Transverse colon (tissue), 4 donors: ENCODE results near the gene CRYM. TPM values are rescaled to one million over a fixed set of nuclear protein-coding genes. Genes with fewer than 3 reads are reported as not detected.

Experiments
- DNase-seq: peaks from one replicate; pipeline ENCODE4 v3.0.0-alpha.2; 2019
- H3K27ac ChIP-seq, 4 donors: fragments of 200-600 bp; sonication (generic); 2 replicates each; pipeline ENCODE4 v1.5.1; 2016 to 2018; ENCODE audit warnings: inconsistent platforms in 4 of 4
- H3K27me3 ChIP-seq: fragments of 200-600 bp; sonication (generic); 2 replicates; pipeline ENCODE4 v1.5.1; 2017; ENCODE audit warnings: inconsistent platforms
- H3K36me3 ChIP-seq, 4 donors: fragments of 200-600 bp; sonication (generic); 2 replicates each; pipeline ENCODE4 v1.5.1; 2017 to 2019; ENCODE audit warnings: inconsistent platforms in 4 of 4
- H3K4me1 ChIP-seq, 4 donors: fragments of 200-600 bp; sonication (generic); 2 replicates each; pipeline ENCODE4 v1.5.1; 2017 to 2020; ENCODE audit warnings: inconsistent platforms in 4 of 4
- H3K4me3 ChIP-seq, 4 donors: fragments of 200-600 bp; sonication (generic); 1 replicate in 1 of 4; 2 replicates in 3 of 4; pipeline versions ENCODE4 v1.5.1 to v1.6.1; 2017 to 2019; ENCODE audit warnings: inconsistent platforms in 4 of 4
- H3K9me3 ChIP-seq, 2 donors: fragments of 200-600 bp; sonication (generic); 2 replicates each; pipeline ENCODE4 v1.5.1; 2017 to 2019; ENCODE audit warnings: inconsistent platforms in 2 of 2
- CTCF ChIP-seq, 5 experiments: fragments of 200-600 bp in 3 of 5; fragments of 450-650 bp in 2 of 5; sonication (generic) in 3 of 5; IDR thresholded peaks; 1 replicate in 2 of 5; 2 replicates in 3 of 5; pipeline ENCODE4 v1.5.1; 2016 to 2017; ENCODE audit warnings: antibody characterized with exemption in 5 of 5, inconsistent platforms in 3 of 5, mild to moderate bottlenecking in 2 of 5, moderate library complexity in 1 of 5
- EP300 ChIP-seq: sonication (generic); formaldehyde crosslinking; IDR thresholded peaks from one replicate; pipeline ENCODE4 v1.6.1; 2017; ENCODE audit warnings: antibody characterized with exemption, low read depth
- POLR2A ChIP-seq: fragments of 450-650 bp; IDR thresholded peaks from one replicate; pipeline ENCODE4 v1.6.1; 2016; ENCODE audit warnings: antibody characterized with exemption, mild to moderate bottlenecking, moderate library complexity
- POLR2AphosphoS5 ChIP-seq, 3 donors: sonication (generic); formaldehyde crosslinking; IDR thresholded peaks; one replicate each; pipeline ENCODE4 v1.6.1; 2016; ENCODE audit warnings: antibody characterized with exemption in 3 of 3
- WGBS, 2 donors: methylation state at CpG; one replicate each; pipeline ENCODE4 v1.1.5; 2018; ENCODE audit warnings: low coverage in 1 of 2; 5-methylcytosine and 5-hydroxymethylcytosine counted together
- in situ Hi-C, 4 donors: fragments of 200-750 bp; cut with MboI; loops; one replicate each; pipeline versions ENCODE4 v1.15.0 to v1.15.1; 2017; ENCODE audit warnings: low sequenced_read_pairs in 3 of 4, low pct_ligation_motif_present in 1 of 4, low pct_unique_long_range_greater_than_20kb in 1 of 4
- intact Hi-C: fragments of 100-400 bp; cut with DNase I; formaldehyde crosslinking; loops from one replicate; pipeline ENCODE4 v1.15.1; 2023; ENCODE audit warnings: low total_unique reads
- total RNA-seq, 4 donors: library from RNA; depleted of rRNA; stranded (reverse); fragments of >200 nt; gene quantifications; one replicate each; pipeline ENCODE4 v1.1.0, GENCODE V29; 2016

CRYM gene
- total RNA-seq, 4 donors from 2014 or later: 5.6 to 23.1 (median 18.3) TPM; not detected in 1

- no peak overlapping the region for H3K4me3 ChIP-seq
- H3K27me3 ChIP-seq: no peaks in the 10 kb centered on the region
- H3K9me3 ChIP-seq: no peaks in the 10 kb centered on the region
- WGBS, 2 donors: 56 to 73% methylated on average over 3 to 4 of the region's 4 CpGs
- peaks cover 9 to 46% (median 27%) of the 10 kb centered on the region in 4 donors for H3K4me1 ChIP-seq
- intact Hi-C loops (loop anchor here (10.0 kb wide), 1 partner anchor 60 kb away; no protein-coding TSS in a partner anchor), in situ Hi-C loops (loop anchor here in 1 of 4 donors (10.0 kb wide), 1 partner anchor 80 kb away; no protein-coding TSS in a partner anchor)
- peak overlapping the region; percentile 38 to 64 (median 58) for H3K27ac ChIP-seq
- TF ChIP-seq POLR2AphosphoS5 (IDR thresholded peaks at IDR 0.05) (no peak), CTCF (IDR thresholded peaks at IDR 0.05) (no peak), EP300 (no peak), POLR2A (no peak)
- no peaks in the 10 kb centered on the region for H3K36me3 ChIP-seq
- no peak for DNase-seq
These were observed 13.5 kb downstream of the CRYM start for GRCh38 chr16:21264571-21265036.

- TF ChIP-seq EP300 (no peak), POLR2AphosphoS5 (IDR thresholded peaks at IDR 0.05) (no peak)
- no peaks in the 10 kb centered on the region for H3K9me3 ChIP-seq
- H3K36me3 ChIP-seq: no peaks in the 10 kb centered on the region
- peak; percentile 43 for DNase-seq
- peaks cover 9 to 46% (median 27%) of the 10 kb centered on the region in 4 donors for H3K4me1 ChIP-seq
- in situ Hi-C loops: loop anchor here in 1 of 4 donors (10.0 kb wide), 1 partner anchor 79 kb away; no protein-coding TSS in a partner anchor
- 27 to 49% methylated on average over 11 to 14 of the region's 14 CpGs for WGBS, 2 donors
- H3K4me3 ChIP-seq: no peak overlapping the region
- intact Hi-C loops: loop anchor here (10.0 kb wide), 1 partner anchor 59 kb away; no protein-coding TSS in a partner anchor
- peak overlapping the region; percentile 38 to 64 (median 58) for H3K27ac ChIP-seq
- no peaks in the 10 kb centered on the region for H3K27me3 ChIP-seq
These were observed 14.2 kb downstream of the CRYM start for GRCh38 chr16:21263640-21264570.

GRCh38 chr16:21262779-21263639, 15.1 kb downstream of the CRYM start:
- Histone ChIP-seq H3K4me3 (no peak overlapping the region), H3K27ac (peak overlapping the region; percentile 38 to 64 (median 58)), H3K9me3 (no peaks in the 10 kb centered on the region), H3K4me1 (peaks cover 9 to 46% (median 27%) of the 10 kb centered on the region in 4 donors), H3K36me3 (no peaks in the 10 kb centered on the region), H3K27me3 (no peaks in the 10 kb centered on the region)
- DNase-seq: no peak
- in situ Hi-C loops (loop anchor here in 1 of 4 donors (10.0 kb wide), 1 partner anchor 78 kb away; no protein-coding TSS in a partner anchor), intact Hi-C loops (loop anchor here (10.0 kb wide), 1 partner anchor 58 kb away; no protein-coding TSS in a partner anchor)
- 78 to 86% methylated on average over 6 to 12 of the region's 12 CpGs for WGBS, 2 donors
- no peak for TF ChIP-seq EP300
- no peak for TF ChIP-seq POLR2AphosphoS5 (IDR thresholded peaks at IDR 0.05)
- no peak for TF ChIP-seq CTCF (IDR thresholded peaks at IDR 0.05)
- TF ChIP-seq POLR2A: no peak
